ENCODE measurements around the gene RPL26. TPM values are rescaled to one million over a fixed set of nuclear protein-coding genes. Genes with fewer than 3 reads are reported as not detected.
"Not testable (repeated sequence)": the region's sequence is repeated elsewhere in the genome, so short reads cannot be mapped to it uniquely, and the experiment has no call there.

RPL26 gene
- polyA plus RNA-seq, 3 donors: 3,518 to 3,658 (median 3,532) TPM

DNA sequence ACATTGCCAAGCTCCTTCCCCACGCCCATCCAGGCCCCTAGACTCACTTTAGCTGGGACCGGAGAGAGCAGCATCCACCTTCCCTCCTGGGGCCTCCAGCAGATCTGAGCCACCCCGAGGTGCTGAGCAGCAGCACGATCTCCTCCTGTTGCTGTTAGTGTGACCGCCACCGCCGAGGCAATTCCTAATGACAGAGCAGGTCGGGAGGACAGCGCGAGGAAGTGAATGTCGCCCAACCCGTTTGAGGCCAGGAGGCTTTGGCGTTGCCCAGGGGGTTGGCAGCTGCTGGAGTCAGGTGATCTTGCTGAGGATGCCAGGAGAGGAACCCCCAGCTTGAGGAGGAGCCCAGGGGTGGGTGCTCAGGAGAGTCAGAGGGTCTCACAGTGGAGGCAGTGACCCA, 14.6 kb upstream of the RPL26 start, which contains the start of gene RNF222:
TSS of gene RNF222 (minus strand) at position 192 of the 400 bp plus-strand sequence. CDS start 4,366 bp downstream, outside the sequence.
- no peak for DNase-seq (ENCODE audit: low read depth in 3 of 3, low spot score in 2 of 3)

DNA sequence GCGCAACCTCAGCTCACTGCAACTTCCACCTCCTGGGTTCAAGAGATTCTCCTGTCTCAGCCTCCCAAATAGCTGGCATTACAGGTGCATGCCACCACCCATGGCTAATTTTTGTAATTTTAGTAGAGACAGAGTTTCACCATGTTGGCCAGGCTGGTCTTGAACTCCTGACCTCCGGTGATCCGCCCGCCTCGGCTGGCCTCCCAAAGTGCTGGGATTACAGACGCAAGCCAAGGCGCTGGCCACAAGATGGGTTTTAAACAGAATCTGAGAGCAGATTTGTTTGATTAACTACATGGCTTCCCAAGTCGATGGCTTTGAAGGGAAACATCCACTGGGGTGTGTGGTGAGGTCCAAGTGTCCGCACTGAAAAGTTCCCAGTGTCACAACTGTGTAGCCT, 11.5 kb upstream of the RPL26 start:
- DNase-seq (ENCODE audit: low read depth in 3 of 3, low spot score in 2 of 3): not testable (repeated sequence)

DNA sequence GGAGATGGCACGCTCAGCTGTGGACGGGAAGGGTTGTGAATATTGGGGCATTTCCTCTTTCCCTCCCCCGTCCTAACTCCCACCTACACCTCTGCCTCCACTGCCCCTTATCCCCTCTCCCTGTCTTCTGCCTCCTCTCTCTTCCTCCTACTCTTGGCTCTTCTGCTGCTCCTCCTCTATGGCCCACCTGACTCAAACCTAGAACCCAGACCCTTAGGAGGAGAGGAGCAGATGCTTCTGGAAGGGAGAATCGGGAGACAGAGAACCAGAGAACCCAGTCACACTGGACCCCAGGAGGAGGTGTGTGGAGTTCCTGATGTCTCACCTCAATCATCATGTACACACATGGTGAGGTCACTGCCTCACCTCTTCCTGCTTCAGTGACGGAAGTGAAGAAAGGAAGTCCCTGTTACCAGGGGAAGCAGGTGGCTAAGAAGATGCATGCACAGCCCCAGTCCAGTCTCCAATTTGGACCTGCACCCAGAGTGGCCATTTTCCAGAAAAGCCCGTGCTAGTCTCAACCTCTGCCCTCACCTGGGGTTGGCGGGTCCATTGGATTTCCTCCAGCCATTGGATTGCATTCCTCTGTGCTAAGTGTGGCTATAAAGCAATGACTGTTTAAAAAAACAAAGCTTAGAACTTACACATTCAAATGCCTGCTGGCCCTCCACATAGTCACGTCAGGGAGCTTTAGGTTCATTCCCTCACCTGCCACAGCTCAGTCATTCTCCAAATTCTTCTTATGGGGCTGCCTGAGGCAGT, 10.7 kb upstream of the RPL26 start:
- no peak for DNase-seq (ENCODE audit: low read depth in 3 of 3, low spot score in 2 of 3)

DNA sequence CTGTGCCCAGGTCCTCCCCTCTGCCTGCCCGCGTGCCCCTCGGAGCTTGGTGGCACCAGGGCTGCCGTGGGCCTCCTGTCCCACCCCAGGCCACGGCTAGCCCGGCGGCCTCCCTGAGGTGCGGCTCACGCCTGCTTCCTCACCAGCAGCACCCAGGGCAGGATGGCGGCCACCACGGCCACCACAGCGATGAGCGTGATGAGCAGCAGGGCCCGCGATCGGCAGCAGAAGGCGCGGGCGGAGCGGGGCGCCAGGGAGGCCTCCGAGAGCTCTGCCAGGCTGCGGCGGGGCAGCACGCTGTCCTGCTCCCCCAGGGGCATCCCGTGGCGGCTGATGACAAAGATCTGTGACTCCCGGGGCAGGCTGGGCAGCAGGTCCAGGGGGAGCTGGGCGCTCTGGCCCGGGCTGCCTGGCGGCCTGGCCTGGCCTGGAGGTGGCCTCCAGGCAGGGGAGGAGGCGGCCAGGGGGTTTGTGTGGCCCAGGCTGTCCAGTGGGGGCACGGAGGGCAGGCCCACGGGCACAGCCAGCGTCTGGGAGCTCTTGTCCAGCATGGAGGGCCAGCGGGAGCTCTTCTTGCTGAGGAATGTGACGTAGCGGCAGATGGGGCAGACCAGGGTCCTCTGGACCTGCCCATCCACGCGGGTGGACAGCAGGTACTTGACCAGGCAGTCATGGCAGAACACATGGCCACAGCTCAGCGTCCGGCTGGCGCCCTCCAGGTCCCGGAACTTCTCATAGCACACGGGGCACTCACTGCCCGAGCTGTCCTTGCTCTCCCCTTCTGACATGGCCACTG, 9.9 kb upstream of the RPL26 start:
- no peak for DNase-seq (ENCODE audit: low read depth in 3 of 3, low spot score in 2 of 3)

DNA sequence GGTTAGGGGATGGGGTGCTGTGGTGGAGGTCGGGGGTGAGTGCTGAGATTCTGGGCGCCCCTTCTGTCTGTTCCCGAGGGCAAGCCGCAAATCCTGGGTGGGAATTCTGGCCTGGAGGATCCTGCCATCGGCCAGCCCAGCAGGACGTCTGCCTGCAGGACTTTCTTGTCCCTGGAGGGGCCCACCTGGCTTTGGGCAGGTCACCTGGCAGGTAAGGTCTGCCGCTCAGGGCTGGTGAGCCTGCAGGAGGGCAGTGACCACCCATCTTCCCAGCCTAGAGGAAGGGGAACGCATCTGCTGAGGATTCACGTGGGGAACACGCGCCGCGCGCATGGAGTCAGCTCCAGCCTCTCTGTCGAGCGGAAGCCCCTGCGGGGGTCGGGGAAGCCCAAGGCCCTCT, 9.3 kb upstream of the RPL26 start:
- no peak for DNase-seq (ENCODE audit: low read depth in 3 of 3, low spot score in 2 of 3)

DNA sequence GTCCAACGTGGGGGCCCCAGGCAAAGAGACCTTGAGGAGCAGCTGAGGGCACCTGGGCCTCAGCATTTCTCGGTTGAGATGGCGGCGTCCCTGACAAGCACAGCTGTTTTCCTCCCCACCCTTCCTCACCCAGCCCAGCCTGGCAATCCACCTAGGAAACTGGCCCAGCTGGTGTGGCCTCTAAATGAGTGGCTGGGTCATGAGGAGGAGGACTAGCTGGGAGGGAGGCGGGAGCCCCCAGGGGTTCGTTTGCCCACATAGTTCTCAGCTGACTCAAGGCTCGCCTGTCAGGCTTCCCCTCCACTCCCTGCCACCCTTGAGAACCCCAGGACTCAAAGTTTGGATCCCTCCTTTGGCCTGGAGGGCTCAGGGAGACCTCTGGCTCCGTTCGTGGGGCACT, 8.7 kb upstream of the RPL26 start:
- no peak for DNase-seq (ENCODE audit: low read depth in 3 of 3, low spot score in 2 of 3)

DNA sequence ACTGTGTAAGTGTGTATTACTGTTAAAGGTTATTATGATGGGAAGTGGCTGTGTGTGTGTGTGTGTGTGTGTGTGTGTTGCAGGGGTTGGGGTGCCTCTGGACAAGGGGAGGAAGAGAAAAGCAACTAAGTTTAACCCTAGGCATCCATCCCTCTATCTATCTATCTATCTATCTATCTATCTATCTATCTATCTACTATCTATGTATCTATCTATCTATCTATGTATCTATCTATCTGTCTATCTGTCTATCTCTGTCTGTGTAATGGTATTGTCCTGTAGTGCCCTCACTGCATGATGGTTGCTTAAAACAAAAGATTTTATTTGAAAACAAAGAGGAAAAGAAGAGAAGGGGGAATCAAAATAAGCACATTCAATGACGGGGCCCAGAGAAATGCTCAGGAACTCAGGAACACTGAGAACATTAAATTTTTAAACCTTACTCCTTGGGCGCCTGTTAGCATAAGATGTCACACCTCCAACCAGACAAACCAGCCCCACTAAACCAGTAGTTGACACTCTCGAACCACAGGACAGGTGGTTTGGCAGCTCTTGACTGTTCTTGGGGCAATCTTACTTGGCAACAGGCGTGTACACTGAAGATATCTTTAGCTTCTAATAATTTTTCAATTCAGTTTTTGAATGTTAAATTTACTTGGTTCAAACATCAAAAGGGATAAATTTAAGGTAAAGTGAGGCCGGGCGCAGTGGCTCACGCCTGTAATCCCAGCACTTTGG, 5.1 kb upstream of the RPL26 start:
- no peak for DNase-seq (ENCODE audit: low read depth in 3 of 3, low spot score in 2 of 3)

DNA sequence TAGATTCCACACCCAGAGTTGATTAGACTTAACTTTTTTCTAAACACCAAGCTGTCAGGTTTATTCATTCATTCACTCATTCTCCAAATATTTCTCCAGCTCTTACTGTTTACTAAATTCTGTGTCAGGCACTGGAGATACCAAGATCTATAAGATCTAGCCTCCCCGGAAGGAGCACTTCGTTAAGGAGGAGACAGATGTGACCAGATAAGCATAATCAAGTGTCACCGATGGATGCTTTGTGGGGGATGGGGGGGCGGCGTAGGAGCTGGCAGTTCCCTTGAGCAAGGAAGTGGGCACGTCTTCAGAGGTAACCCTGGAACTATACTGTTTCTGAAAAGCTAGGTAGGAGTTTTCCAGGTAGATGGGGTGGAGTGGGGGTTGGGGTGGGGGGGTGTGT, 3.8 kb upstream of the RPL26 start:
- DNase-seq (ENCODE audit: low read depth in 3 of 3, low spot score in 2 of 3): no peak

DNA sequence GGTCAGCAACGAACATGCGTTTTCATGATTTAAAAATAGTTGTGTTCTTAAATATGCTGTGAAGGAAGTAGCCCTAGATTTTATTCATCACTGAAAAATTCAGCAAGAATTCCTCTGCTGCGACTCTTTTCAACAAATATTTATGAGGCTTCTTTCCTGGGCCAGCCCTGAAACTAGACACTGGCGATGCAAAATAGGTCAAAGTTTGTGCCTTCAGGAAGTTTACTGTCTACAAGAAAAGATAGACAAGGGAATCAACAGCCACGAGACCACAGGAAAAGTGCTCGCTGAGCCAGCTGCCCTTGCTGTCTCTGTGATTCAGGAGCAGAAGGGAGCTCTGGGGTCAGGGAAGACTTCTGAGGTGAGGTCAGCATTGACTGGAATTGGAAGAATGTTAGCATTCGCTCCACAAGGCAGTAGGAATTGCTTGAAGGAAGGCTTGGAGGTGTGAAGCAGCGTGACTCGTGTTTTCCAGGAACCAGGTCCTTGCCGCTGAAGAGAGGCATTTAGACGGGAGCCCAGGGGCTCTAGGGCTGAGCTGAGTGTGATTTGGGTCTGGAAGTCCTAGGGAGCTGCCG, 1.9 kb upstream of the RPL26 start:
- DNase-seq (ENCODE audit: low read depth in 3 of 3, low spot score in 2 of 3): no peak

DNA sequence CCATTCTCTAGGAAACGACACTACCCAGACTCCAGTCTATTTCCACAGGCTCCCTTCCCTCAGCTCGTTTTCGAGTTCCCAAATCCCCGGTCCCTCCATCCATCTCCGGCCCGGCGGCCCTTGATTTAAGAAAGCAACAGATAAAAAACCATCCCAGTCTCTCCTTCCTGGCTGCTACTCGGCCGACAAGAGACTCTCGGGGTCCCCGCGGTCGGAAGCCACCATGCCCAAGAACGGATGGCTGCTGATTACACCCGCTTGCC, 182 bp downstream of the RPL26 start:
- DNase-seq (ENCODE audit: low read depth in 3 of 3, low spot score in 2 of 3): no peak

DNA sequence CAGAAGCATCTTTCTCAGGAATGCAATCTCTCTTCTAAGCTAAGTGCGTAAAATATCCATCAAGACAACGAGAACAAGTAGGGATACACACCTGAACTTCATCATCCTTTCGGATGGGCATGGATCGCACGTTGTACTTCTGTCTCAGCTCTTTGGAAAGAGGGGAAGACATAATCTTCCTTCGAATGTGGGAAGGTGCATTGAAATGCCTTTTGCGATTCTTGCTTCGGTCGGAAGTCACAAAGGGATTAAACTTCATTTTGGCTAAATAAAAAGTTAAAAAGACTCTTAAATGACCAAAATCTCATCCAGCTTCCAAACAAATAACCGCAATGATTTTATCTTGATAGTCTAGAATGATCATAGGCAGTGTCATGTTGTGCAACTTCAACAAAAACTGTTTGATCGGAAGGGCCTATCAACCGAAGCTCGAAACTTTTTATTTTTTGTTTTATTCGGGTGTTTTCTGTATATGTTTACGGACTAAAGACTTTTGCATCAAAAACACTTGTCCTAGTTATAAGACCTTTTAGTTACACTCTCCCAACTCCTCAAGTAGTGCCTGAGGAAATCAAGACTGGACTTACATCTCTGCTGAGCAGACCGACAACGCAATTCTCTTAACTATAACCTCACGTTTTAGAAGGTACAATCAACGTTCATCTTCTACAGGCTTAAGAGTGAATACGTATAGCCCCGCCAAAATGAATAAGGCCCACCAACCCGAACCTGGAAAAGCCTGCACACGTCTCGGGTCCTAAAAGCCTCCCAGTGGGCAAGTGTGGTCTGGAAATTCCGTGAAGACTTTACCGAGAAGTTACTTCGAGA, 727 bp downstream of the RPL26 start:
- no peak for DNase-seq (ENCODE audit: low read depth in 3 of 3, low spot score in 2 of 3)

DNA sequence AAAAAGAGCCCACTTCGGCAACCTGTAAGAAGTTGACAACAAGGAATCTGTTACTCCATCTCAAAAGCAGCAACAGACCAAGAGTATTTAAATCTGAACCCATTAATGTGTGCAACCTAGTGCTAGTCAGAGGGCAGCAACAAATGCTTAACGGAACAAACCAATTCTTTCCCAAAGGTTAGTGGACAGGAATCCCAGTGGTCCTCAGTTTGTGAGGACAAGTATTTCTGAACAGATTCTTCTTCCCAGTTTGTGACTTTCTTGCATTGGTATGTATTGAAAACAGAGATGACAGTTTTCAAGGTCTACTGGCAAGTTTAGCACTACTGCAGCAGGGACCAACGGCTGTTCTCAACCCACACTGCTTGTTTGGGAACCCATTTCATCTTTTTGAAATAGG, 2.9 kb downstream of the RPL26 start:
- DNase-seq (ENCODE audit: low read depth in 3 of 3, low spot score in 2 of 3): no peak

DNA sequence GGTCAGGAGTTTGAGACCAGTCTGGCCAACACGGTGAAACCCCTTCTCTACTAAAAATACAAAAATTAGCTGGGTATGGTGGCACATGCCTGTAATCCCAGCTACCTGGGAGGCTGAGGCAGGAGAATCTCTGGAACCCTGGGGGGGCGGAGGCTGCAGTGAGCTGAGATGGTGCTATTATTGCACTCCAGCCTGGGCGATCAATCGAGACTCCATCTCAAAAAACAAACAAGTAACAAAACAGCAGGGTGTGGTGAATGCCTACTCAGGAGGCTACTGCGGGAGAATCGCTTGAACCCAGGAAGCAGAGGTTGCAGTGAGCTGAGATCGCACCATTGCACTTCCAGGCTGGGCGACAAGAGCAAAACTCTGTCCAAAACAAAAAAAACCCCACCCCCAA, 4.9 kb downstream of the RPL26 start:
- not testable (repeated sequence) for DNase-seq (ENCODE audit: low read depth in 3 of 3, low spot score in 2 of 3)

DNA sequence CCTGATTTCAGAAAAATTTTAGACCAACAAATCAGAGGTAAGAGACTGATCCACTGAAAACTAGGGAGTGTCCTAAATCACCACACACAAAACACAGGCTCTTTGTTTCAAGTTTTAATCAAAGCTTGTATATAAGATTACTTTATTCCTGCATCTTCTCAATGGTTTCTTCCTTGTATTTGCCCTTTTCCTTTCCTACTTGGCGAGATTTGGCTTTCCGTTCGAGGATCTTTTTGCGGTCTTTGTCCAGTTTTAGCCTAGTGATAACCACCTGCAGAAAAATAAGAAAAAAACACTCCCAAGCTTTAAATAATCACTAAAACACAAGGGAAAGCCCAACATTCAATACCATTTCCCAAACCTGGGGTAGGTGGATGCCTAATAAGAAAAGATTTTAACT, 5.6 kb downstream of the RPL26 start:
- no peak for DNase-seq (ENCODE audit: low read depth in 3 of 3, low spot score in 2 of 3)

DNA sequence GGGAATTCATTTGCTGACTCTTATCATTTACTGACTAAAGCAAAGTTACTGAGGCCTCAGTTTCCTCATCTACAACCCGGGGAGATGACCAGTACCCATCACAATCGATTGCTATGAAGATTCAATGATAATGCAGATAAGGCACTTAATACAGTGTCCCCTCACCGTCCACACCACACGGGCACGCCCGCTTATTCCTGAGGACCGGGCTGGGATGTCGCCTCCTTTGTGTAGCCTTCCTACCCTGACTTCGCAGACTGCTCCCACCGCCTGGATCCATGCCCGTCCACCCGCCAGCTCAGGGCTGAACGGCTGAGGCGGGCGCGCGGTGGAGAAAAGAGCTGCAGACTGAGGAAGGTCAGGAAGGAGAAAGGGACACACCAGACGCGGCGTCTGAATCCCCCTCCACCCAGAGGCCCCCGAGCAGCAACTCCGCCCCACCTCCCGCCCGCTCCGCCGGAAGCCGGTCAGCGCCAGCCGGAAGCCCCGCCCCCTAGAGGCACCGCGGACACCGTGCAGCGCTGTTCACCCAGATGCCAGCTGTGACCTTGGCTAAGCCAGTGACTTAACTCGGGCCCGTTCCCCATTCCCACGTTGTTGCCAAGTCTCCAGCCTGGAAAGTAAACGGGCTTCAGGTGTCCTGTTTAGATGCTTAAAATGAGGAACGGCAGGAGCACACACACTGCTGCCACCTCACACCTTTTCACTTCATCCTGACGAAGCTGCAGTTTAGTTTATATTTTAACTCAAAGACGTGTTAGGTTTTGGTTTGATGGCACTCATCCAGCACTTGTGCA, 6.5 kb downstream of the RPL26 start, which contains the start of gene KRABD2:
TSS of gene KRABD2 (minus strand) at position 434 of the 797 bp plus-strand sequence.
- DNase-seq (ENCODE audit: low read depth in 3 of 3, low spot score in 2 of 3): peak; percentile 58 to 74 (median 72)

DNA sequence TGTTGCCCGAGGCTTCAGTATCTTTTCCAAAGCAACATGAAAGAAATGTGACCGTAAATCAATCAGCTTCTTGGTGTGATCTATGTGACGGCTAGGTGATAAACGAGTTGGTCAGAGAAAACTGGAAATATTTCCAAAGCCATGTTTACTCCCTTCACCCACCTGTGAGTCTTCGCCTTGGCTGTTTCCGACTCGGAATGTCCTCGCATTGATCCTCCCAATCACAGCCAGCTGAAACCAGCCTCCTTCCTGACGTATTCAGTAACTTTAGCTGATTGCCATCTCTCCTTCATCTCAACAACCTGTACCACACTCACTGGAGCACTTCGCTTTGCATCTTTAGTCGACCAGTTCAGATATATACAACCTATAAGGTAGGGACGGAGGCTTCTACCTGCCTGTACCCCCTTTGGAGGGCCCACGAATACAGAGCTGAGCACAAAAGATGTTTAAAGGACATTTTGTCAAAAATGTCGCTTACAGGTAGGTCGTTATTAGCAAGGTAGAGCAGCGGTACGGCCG, 7.2 kb downstream of the RPL26 start:
- no peak for DNase-seq (ENCODE audit: low read depth in 3 of 3, low spot score in 2 of 3)

DNA sequence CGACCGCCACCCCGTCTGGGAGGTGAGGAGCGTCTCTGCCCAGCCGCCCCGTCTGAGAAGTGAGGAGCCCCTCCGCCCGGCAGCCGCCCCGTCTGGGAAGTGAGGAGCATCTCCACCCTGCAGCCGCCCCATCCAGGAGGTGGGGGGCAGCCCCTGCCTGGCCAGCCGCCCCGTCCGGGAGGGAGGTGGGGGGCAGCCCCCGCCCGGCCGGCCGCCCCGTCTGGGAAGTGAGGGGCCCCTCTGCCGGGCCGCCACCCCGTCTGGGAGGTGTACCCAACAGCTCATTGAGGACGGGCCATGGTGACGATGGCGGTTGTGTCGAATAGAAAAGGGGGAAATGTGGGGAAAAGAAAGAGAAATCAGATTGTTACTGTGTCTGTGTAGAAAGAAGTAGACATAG, 9.1 kb downstream of the RPL26 start:
- not testable (repeated sequence) for DNase-seq (ENCODE audit: low read depth in 3 of 3, low spot score in 2 of 3)

DNA sequence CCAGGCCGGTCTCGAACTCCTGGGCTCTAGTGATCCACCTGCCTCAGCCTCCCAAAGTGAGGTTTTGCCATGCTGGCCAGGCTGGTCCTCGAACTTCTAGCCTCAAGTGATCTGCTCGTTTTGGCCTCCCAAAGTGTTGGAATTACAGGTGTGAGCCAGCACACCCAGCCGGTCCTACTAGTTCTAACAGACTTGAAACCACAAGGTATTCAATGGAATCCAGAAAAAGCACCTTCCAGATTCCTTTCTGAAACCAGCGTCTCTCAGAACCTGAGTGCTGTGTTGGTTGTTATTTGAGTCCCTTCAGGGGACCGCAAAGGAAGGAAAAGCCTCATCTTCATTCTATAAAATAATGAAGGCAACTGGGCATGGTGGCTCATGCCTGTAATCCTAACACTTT, 10.6 kb downstream of the RPL26 start:
- no peak for DNase-seq (ENCODE audit: low read depth in 3 of 3, low spot score in 2 of 3)

DNA sequence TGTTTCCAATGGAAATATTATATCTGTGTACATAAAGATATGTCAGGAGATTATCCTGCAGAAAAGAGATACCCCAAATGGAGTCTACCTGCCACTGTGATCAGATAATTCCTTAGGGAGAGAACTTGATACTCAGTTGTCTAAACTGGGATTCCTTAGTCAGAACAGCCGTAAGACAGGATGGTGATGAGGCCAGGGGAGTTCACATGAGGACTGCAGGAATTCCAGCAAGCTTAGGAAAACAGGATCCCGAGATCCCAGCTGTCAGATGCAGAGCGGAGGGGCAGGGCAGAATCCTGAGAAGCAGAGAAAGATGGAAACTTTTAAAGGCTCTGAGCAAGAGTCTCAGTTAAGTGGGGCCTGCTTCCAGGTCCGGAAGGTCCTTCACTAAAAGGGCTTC, 11.2 kb downstream of the RPL26 start:
- DNase-seq (ENCODE audit: low read depth in 3 of 3, low spot score in 2 of 3): no peak

All from right renal cortex interstitium (tissue), 3 donors.